SK-N-SH treated with all-trans-retinoic acid at 6 μM for 48 hours (cell line): ENCODE data around the gene PSAPL1.

Source experiments
- ATAC-seq: fragments of 200-7000 bp; cut with Tn5 transposase; 3 replicates; pipeline ENCODE4 v1.9.1; 2020; ENCODE audit warnings: mild to moderate bottlenecking, moderate library complexity
- BACH2 ChIP-seq: fragments of 250-450 bp; sonication (Bioruptor Pico); IDR thresholded peaks from 2 replicates; pipeline ENCODE4 v1.9.0; 2021; ENCODE audit warnings: mild to moderate bottlenecking, borderline replicate concordance
- CSDC2 ChIP-seq: fragments of 250-450 bp; sonication (Bioruptor Pico); IDR thresholded peaks from 2 replicates; pipeline ENCODE4 v1.5.0; 2020; ENCODE audit warnings: mild to moderate bottlenecking, moderate library complexity
- ESRRG ChIP-seq: fragments of 250-450 bp; sonication (Bioruptor Pico); IDR thresholded peaks from 2 replicates; pipeline ENCODE4 v1.6.1; 2021; ENCODE audit warnings: mild to moderate bottlenecking
- GLIS3 ChIP-seq: fragments of 250-450 bp; sonication (Bioruptor Pico); IDR thresholded peaks from 2 replicates; pipeline ENCODE4 v1.5.0; 2020; ENCODE audit warnings: mild to moderate bottlenecking, moderate library complexity
- ISL1 ChIP-seq: fragments of 250-450 bp; sonication (Bioruptor Pico); IDR thresholded peaks from 2 replicates; pipeline ENCODE4 v2.1.2; 2022; ENCODE audit warnings: mild to moderate bottlenecking, moderate library complexity
- OSR1 ChIP-seq: fragments of 250-450 bp; sonication (Bioruptor Pico); IDR thresholded peaks from 2 replicates; pipeline ENCODE4 v1.8.0; 2022; ENCODE audit warnings: moderate library complexity, mild to moderate bottlenecking, inconsistent platforms
- PPARA ChIP-seq: fragments of 250-450 bp; sonication (Bioruptor Pico); IDR thresholded peaks from 2 replicates; pipeline ENCODE4 v1.5.0; 2020; ENCODE audit warnings: mild to moderate bottlenecking, borderline replicate concordance
- RARB ChIP-seq: fragments of 250-450 bp; sonication (Bioruptor Pico); IDR thresholded peaks from 2 replicates; pipeline ENCODE4 v1.8.0; 2021; ENCODE audit warnings: mild to moderate bottlenecking, moderate library complexity
- SNAI2 ChIP-seq: fragments of 250-450 bp; sonication (Bioruptor Pico); IDR thresholded peaks from 2 replicates; pipeline ENCODE4 v1.5.0; 2020; ENCODE audit warnings: mild to moderate bottlenecking, moderate library complexity
- TOX ChIP-seq: fragments of 250-450 bp; sonication (Bioruptor Pico); IDR thresholded peaks from 2 replicates; pipeline ENCODE4 v1.8.0; 2021; ENCODE audit warnings: mild to moderate bottlenecking, moderate library complexity, borderline replicate concordance
- ZC3H10 ChIP-seq: fragments of 250-450 bp; sonication (Bioruptor Pico); IDR thresholded peaks from 2 replicates; pipeline ENCODE4 v1.5.1; 2021; ENCODE audit warnings: mild to moderate bottlenecking, moderate library complexity
- ZFP3 ChIP-seq: fragments of 250-450 bp; sonication (Bioruptor Pico); IDR thresholded peaks from 2 replicates; pipeline ENCODE4 v1.5.0; 2020; ENCODE audit warnings: mild to moderate bottlenecking, moderate library complexity
- ZNF565 ChIP-seq: fragments of 450-650 bp; formaldehyde crosslinking; conservative IDR thresholded peaks from 2 replicates; pipeline ENCODE4 v1.5.0; 2020; ENCODE audit warnings: low read depth, mild to moderate bottlenecking, moderate library complexity
- ZNF70 ChIP-seq: fragments of 450-650 bp; formaldehyde crosslinking; IDR thresholded peaks from 2 replicates; pipeline ENCODE4 v1.5.0; 2020; ENCODE audit warnings: mild to moderate bottlenecking, moderate library complexity
- ZNF8 ChIP-seq: fragments of 450-650 bp; formaldehyde crosslinking; IDR thresholded peaks from 2 replicates; pipeline ENCODE4 v1.5.0; 2020; ENCODE audit warnings: mild to moderate bottlenecking, moderate library complexity
- TF ChIP-seq, protein P1 (sequence below): fragments of 250-450 bp; sonication (Bioruptor Pico); IDR thresholded peaks from 2 replicates; pipeline ENCODE4 v1.8.0; 2020; ENCODE audit warnings: mild to moderate bottlenecking, moderate library complexity, borderline replicate concordance
- TF ChIP-seq, protein P2 (sequence below): fragments of 250-450 bp; sonication (Bioruptor Pico); IDR thresholded peaks from 2 replicates; pipeline ENCODE4 v1.5.0; 2020; ENCODE audit warnings: mild to moderate bottlenecking, moderate library complexity
- TF ChIP-seq, protein P3 (sequence below): fragments of 250-450 bp; sonication (Bioruptor Pico); IDR thresholded peaks from 2 replicates; pipeline ENCODE4 v1.5.1; 2020; ENCODE audit warnings: low read depth, mild to moderate bottlenecking, moderate library complexity
- TF ChIP-seq, protein P4 (sequence below): fragments of 250-450 bp; sonication (Bioruptor Pico); IDR thresholded peaks from 2 replicates; pipeline ENCODE4 v1.8.0; 2021; ENCODE audit warnings: low read depth, mild to moderate bottlenecking, moderate library complexity, borderline replicate concordance
- TF ChIP-seq, protein P5 (sequence below): fragments of 250-450 bp; sonication (Bioruptor Pico); IDR thresholded peaks from 2 replicates; pipeline ENCODE4 v1.5.1; 2021; ENCODE audit warnings: mild to moderate bottlenecking, moderate library complexity

Gene PSAPL1

DNA sequence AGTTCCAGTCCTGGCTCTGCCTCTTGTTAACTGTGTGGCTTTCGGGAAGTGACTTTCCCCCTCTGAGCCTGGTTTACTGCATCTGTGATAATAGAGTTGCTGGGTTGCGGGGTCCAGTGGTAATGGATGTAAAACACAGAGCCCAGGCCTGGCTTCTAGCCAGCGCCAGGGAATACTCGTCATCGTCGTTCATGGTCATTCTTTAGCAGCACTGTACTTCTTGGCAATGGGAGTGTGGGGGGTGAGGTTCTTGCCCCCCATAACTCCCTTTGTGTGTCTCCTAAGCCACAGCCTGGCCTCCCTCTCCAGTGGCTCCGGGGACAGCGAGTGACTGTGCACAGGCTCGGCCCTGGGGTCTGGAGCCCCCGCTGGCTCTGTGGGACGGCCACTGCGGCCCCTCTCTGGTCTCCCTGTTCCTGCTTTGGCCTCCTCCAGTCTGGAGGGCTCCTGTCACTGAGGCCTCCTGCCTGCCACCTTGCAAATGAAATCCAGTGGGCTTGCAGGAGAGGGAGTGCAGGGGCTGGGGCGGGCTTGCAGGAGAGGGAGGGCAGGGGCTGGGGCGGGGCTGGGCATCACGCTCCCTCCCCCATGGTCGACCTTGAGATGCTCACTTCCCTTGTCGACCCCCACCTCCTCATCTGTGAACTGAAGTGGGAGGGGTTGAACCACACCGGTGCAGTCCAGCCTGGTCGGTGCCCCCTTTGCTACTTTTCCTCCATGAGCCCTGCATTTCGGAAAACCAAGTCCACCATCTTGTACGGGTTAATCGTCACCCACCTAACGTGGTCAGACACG is 13.2 kb downstream of the PSAPL1 start:
- TF ChIP-seq, protein P1, sequence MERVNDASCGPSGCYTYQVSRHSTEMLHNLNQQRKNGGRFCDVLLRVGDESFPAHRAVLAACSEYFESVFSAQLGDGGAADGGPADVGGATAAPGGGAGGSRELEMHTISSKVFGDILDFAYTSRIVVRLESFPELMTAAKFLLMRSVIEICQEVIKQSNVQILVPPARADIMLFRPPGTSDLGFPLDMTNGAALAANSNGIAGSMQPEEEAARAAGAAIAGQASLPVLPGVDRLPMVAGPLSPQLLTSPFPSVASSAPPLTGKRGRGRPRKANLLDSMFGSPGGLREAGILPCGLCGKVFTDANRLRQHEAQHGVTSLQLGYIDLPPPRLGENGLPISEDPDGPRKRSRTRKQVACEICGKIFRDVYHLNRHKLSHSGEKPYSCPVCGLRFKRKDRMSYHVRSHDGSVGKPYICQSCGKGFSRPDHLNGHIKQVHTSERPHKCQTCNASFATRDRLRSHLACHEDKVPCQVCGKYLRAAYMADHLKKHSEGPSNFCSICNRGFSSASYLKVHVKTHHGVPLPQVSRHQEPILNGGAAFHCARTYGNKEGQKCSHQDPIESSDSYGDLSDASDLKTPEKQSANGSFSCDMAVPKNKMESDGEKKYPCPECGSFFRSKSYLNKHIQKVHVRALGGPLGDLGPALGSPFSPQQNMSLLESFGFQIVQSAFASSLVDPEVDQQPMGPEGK, result no peak
- TF ChIP-seq PPARA (CRISPR knock-in tag), result no peak
- TF ChIP-seq GLIS3, result no peak
- no peak for ATAC-seq

DNA sequence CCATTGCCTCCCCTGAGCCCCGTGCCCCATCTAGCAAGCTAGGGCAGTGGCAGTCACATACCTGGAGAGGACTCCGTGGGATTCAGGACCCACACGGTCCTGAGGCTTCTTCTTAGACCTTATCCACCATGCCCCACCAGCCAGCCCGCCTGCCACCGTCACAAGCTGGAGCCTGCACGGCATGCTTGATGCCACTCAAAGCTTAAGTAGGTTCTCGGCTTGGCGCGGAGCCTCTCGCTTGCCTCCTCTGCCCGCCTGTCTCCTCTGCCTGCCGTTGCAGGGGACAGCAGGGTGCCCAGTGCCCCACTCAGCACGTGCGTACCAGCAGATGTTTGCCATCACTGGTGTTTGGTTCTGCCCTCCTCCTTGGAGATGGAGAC is 14.1 kb downstream of the PSAPL1 start:
- TF ChIP-seq SNAI2 (CRISPR knock-in tag) (no peak), TOX (CRISPR knock-in tag) (no peak), BACH2 (CRISPR knock-in tag) (no peak), ZFP3 (CRISPR knock-in tag) (no peak), ESRRG (no peak), ZNF70 (no peak), ZNF565 (CRISPR knock-in tag) (no peak), CSDC2 (CRISPR knock-in tag) (no peak), PPARA (CRISPR knock-in tag) (no peak), OSR1 (CRISPR knock-in tag) (no peak), ZC3H10 (no peak), ZNF8 (CRISPR knock-in tag) (no peak), GLIS3 (no peak), RARB (CRISPR knock-in tag) (no peak), ISL1 (no peak)
- TF ChIP-seq, protein P2, sequence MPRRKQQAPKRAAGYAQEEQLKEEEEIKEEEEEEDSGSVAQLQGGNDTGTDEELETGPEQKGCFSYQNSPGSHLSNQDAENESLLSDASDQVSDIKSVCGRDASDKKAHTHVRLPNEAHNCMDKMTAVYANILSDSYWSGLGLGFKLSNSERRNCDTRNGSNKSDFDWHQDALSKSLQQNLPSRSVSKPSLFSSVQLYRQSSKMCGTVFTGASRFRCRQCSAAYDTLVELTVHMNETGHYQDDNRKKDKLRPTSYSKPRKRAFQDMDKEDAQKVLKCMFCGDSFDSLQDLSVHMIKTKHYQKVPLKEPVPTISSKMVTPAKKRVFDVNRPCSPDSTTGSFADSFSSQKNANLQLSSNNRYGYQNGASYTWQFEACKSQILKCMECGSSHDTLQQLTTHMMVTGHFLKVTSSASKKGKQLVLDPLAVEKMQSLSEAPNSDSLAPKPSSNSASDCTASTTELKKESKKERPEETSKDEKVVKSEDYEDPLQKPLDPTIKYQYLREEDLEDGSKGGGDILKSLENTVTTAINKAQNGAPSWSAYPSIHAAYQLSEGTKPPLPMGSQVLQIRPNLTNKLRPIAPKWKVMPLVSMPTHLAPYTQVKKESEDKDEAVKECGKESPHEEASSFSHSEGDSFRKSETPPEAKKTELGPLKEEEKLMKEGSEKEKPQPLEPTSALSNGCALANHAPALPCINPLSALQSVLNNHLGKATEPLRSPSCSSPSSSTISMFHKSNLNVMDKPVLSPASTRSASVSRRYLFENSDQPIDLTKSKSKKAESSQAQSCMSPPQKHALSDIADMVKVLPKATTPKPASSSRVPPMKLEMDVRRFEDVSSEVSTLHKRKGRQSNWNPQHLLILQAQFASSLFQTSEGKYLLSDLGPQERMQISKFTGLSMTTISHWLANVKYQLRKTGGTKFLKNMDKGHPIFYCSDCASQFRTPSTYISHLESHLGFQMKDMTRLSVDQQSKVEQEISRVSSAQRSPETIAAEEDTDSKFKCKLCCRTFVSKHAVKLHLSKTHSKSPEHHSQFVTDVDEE, result no peak
- TF ChIP-seq, protein P1, result no peak
- TF ChIP-seq, protein P3, sequence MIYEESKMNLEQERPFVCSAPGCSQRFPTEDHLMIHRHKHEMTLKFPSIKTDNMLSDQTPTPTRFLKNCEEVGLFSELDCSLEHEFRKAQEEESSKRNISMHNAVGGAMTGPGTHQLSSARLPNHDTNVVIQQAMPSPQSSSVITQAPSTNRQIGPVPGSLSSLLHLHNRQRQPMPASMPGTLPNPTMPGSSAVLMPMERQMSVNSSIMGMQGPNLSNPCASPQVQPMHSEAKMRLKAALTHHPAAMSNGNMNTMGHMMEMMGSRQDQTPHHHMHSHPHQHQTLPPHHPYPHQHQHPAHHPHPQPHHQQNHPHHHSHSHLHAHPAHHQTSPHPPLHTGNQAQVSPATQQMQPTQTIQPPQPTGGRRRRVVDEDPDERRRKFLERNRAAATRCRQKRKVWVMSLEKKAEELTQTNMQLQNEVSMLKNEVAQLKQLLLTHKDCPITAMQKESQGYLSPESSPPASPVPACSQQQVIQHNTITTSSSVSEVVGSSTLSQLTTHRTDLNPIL (CRISPR knock-in tag), result no peak
- TF ChIP-seq, protein P4, sequence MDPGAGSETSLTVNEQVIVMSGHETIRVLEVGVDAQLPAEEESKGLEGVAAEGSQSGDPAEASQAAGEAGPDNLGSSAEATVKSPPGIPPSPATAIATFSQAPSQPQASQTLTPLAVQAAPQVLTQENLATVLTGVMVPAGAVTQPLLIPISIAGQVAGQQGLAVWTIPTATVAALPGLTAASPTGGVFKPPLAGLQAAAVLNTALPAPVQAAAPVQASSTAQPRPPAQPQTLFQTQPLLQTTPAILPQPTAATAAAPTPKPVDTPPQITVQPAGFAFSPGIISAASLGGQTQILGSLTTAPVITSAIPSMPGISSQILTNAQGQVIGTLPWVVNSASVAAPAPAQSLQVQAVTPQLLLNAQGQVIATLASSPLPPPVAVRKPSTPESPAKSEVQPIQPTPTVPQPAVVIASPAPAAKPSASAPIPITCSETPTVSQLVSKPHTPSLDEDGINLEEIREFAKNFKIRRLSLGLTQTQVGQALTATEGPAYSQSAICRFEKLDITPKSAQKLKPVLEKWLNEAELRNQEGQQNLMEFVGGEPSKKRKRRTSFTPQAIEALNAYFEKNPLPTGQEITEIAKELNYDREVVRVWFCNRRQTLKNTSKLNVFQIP (CRISPR knock-in tag), result no peak
- TF ChIP-seq, protein P5, sequence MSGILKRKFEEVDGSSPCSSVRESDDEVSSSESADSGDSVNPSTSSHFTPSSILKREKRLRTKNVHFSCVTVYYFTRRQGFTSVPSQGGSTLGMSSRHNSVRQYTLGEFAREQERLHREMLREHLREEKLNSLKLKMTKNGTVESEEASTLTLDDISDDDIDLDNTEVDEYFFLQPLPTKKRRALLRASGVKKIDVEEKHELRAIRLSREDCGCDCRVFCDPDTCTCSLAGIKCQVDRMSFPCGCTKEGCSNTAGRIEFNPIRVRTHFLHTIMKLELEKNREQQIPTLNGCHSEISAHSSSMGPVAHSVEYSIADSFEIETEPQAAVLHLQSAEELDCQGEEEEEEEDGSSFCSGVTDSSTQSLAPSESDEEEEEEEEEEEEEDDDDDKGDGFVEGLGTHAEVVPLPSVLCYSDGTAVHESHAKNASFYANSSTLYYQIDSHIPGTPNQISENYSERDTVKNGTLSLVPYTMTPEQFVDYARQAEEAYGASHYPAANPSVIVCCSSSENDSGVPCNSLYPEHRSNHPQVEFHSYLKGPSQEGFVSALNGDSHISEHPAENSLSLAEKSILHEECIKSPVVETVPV, result no peak

More for the DNA sequence above, 14.1 kb downstream of the PSAPL1 start:
- no peak for ATAC-seq
